ENCODE measurements around the gene RGS7. TPM values are rescaled to one million over a fixed set of nuclear protein-coding genes. Genes with fewer than 3 reads are reported as not detected.
A peak's percentile ranks its signal among the peaks of the same experiment; 100 is the strongest.

RGS7 gene
- total RNA-seq, 2 experiments from 2014 or later, result not detected

DNA sequence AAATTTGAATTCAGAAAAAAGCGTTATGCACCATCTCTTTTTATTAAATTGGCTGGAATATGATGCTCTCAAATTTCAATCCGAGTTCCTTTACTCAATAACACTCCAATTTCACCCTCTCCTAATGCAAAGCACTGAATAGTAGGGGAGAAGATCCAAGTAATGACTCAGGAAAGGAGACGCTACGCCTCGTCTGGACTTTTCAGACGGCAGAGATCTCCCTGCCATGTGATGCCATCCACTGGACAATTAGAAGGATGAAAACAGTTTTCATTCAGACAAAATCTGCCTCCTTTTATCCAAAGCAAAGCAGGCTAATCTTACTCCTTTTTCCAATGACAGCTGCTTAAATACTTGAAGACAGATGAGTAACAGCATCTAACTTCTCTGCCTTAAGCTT lies 502.6 kb downstream of the RGS7 start:
- no peak for DNase-seq
- no peak overlapping the region for H3K27ac Mint-ChIP-seq
- ATAC-seq, result no peak
- ChIA-PET POLR2A (no interaction called here), CTCF (no interaction called here)
- no peak overlapping the region for H3K4me3 Mint-ChIP-seq
- no peaks in the 10 kb centered on the region for H3K27me3 Mint-ChIP-seq (ENCODE audit: low read depth)
- H3K4me1 Mint-ChIP-seq (ENCODE audit: low read depth), result no peaks in the 10 kb centered on the region
- no peaks in the 10 kb centered on the region for H3K36me3 Mint-ChIP-seq (ENCODE audit: low read depth)
- H3K9me3 Mint-ChIP-seq (ENCODE audit: insufficient read depth), result peaks cover 9% of the 10 kb centered on the region

DNA sequence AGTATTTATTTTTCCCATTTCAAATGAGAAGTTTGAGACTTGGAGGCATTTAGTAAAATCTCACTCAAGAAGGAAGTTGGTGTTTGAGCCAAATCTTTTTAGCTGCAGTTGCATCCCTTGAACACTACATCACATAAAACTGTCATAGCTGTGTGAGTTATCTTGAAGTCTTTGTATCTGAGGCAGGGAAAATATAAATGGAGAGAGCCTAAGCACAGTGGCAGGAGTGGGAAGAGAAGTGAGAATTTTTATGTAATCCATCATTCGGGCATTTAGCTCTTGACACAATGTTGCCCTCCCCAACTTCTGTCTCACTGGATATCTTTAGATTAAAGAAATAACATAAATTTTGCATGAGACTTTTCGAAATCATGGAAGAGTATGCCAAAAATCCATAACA lies 509.7 kb downstream of the RGS7 start:
- Mint-ChIP-seq H3K4me1 (ENCODE audit: low read depth) (no peaks in the 10 kb centered on the region), H3K27me3 (ENCODE audit: low read depth) (no peaks in the 10 kb centered on the region), H3K27ac (no peak overlapping the region), H3K9me3 (ENCODE audit: insufficient read depth) (peaks cover 13% of the 10 kb centered on the region), H3K4me3 (no peak overlapping the region), H3K36me3 (ENCODE audit: low read depth) (no peaks in the 10 kb centered on the region)
- DNase-seq, result no peak
- no peak for ATAC-seq
- CTCF ChIA-PET, result no interaction called here
- POLR2A ChIA-PET, result no interaction called here

DNA sequence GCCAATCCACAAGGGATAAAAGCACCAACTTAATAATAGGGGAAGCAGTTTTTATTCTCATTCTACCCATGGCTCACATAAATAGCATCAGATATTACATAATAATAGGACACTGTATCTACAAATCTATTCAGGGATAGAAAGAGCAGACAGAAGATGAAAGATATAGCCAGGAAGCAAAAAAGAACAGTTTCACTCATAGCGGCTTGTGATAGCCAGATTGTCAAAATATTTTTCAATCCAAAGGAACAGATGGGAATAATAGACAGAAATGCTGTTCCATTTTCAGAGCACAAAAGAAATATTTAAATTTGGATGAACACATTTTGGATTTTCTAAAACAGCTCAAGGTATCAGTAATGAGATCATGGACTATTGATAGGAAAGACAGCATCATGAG lies 512.5 kb downstream of the RGS7 start:
- ATAC-seq, result no peak
- no peak for DNase-seq
- no peak overlapping the region for H3K4me3 Mint-ChIP-seq
- H3K9me3 Mint-ChIP-seq (ENCODE audit: insufficient read depth), result peaks cover 4% of the 10 kb centered on the region
- no peaks in the 10 kb centered on the region for H3K27me3 Mint-ChIP-seq (ENCODE audit: low read depth)
- ChIA-PET CTCF (no interaction called here), POLR2A (no interaction called here)
- no peaks in the 10 kb centered on the region for H3K36me3 Mint-ChIP-seq (ENCODE audit: low read depth)
- no peaks in the 10 kb centered on the region for H3K4me1 Mint-ChIP-seq (ENCODE audit: low read depth)
- no peak overlapping the region for H3K27ac Mint-ChIP-seq

DNA sequence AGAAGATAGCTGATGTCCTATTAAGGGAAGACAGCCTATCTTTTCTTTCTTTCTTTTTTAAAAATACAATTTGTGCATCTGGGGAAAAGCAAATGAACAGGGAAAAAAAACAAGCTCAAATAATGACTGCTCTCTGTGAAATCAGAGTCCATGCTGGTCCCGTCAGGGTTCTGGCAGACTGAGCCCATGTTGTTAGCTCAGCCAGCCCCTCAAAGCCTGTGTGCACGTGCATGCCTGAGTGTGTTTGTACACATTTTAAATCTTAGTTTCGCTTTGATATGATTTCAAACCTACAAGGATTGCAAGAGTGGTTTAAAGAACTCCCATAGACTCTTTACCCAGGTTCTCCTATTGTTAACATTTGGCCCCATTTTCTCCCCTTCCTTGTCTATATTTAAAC lies 513.2 kb downstream of the RGS7 start:
- no peak overlapping the region for H3K27ac Mint-ChIP-seq
- CTCF ChIA-PET, result no interaction called here
- DNase-seq (no peak), ATAC-seq (no peak)
- POLR2A ChIA-PET, result no interaction called here
- no peaks in the 10 kb centered on the region for H3K36me3 Mint-ChIP-seq (ENCODE audit: low read depth)
- peaks cover 4% of the 10 kb centered on the region for H3K9me3 Mint-ChIP-seq (ENCODE audit: insufficient read depth)
- no peaks in the 10 kb centered on the region for H3K27me3 Mint-ChIP-seq (ENCODE audit: low read depth)
- H3K4me3 Mint-ChIP-seq, result no peak overlapping the region
- no peaks in the 10 kb centered on the region for H3K4me1 Mint-ChIP-seq (ENCODE audit: low read depth)

DNA sequence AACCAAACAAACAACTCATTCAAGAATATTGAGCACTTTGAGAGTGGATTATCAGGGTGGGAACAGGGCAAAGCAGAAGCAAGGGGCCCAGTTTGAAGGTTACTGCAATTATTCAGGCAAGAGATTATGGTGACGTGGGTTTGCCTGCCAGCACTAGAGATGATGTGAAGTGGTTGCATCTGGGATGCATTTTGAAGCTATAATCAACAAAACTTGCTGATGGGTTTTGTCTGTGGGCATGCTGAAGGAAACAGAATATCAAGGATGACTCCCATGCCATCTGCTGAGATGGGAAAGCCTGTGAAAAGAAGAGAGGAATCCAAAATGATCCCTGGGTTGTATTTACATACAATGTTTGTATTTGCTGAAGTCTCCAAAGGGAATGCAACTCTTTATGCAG lies 520.7 kb downstream of the RGS7 start:
- no peaks in the 10 kb centered on the region for H3K9me3 Mint-ChIP-seq (ENCODE audit: insufficient read depth)
- no peak overlapping the region for H3K27ac Mint-ChIP-seq
- CTCF ChIA-PET, result no interaction called here
- DNase-seq, result no peak
- no peaks in the 10 kb centered on the region for H3K4me1 Mint-ChIP-seq (ENCODE audit: low read depth)
- H3K36me3 Mint-ChIP-seq (ENCODE audit: low read depth), result no peaks in the 10 kb centered on the region
- POLR2A ChIA-PET, result no interaction called here
- H3K27me3 Mint-ChIP-seq (ENCODE audit: low read depth), result no peaks in the 10 kb centered on the region
- H3K4me3 Mint-ChIP-seq, result no peak overlapping the region
- no peak for ATAC-seq

DNA sequence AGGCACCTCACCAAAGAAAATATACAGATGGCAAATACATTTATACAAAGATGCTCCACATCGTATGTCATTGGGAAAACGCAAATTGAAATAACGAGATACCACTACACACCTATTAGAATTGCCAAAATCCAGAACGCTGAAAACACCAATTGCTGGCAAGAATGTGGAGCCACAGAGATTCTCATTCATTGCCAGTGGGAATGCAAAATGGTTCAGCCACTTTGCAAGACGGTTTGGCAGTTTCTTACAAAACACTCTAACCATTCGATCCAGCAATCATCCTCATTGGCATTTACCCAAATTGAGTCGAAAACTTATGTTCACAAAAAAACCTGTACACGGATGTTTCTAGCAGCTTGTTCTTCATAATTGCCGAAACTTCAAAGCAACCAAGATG lies 521.7 kb downstream of the RGS7 start:
- POLR2A ChIA-PET, result no interaction called here
- Mint-ChIP-seq H3K36me3 (ENCODE audit: low read depth) (no peaks in the 10 kb centered on the region), H3K4me3 (no peak overlapping the region)

DNA sequence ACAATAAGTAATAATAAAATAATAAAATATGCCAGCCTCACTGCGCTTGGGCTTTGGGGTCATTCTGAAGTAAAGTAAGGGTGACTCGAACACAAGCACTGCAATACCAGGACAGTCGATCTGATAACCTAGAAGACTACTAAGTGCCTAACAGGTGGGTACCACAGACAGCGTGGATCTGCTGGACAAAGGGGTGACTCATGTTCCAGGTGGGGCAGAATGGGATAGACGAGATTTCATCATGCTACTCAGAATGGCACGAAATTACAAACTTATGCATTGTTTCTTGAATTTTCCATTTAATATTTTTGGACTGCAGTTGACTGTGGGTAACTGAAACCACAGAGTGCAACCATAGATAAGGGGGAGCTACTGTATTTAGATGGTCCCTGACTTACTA lies 523.9 kb downstream of the RGS7 start:
- DNase-seq, result no peak
- H3K4me3 Mint-ChIP-seq, result no peak overlapping the region
- ChIA-PET POLR2A (no interaction called here), CTCF (no interaction called here)
- no peaks in the 10 kb centered on the region for H3K9me3 Mint-ChIP-seq (ENCODE audit: insufficient read depth)
- H3K27ac Mint-ChIP-seq, result peak overlapping the region; percentile 50
- no peak for ATAC-seq
- H3K27me3 Mint-ChIP-seq (ENCODE audit: low read depth), result no peaks in the 10 kb centered on the region
- H3K36me3 Mint-ChIP-seq (ENCODE audit: low read depth), result no peaks in the 10 kb centered on the region
- no peaks in the 10 kb centered on the region for H3K4me1 Mint-ChIP-seq (ENCODE audit: low read depth)

More for the DNA sequence above, 521.7 kb downstream of the RGS7 start:
- no peak for DNase-seq
- H3K4me1 Mint-ChIP-seq (ENCODE audit: low read depth), result no peaks in the 10 kb centered on the region
- H3K9me3 Mint-ChIP-seq (ENCODE audit: insufficient read depth), result no peaks in the 10 kb centered on the region
- CTCF ChIA-PET, result no interaction called here
- H3K27ac Mint-ChIP-seq, result no peak overlapping the region
- H3K27me3 Mint-ChIP-seq (ENCODE audit: low read depth), result no peaks in the 10 kb centered on the region
- no peak for ATAC-seq

DNA sequence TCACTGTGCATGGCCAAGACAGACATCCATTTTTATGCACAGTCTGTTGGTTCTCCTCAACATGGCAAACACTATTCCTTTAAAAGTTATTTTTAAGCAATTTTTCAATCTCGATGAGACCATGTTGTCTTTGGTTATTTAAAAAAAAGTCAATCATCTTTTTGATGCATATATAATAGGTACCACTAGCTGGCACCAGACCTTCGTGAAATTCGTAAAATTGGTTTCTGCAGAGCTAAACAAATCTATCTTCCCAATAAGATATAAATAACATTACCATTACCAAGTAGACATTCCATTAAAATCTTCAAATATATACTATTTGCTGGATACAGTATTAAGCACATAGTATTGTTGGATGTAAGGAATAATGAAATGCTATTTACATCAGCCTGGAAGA lies 525.1 kb downstream of the RGS7 start:
- Mint-ChIP-seq H3K9me3 (ENCODE audit: insufficient read depth) (no peaks in the 10 kb centered on the region), H3K4me3 (no peak overlapping the region), H3K36me3 (ENCODE audit: low read depth) (no peaks in the 10 kb centered on the region), H3K27me3 (ENCODE audit: low read depth) (no peaks in the 10 kb centered on the region), H3K27ac (no peak overlapping the region), H3K4me1 (ENCODE audit: low read depth) (no peaks in the 10 kb centered on the region)
- ChIA-PET POLR2A (no interaction called here), CTCF (no interaction called here)
- DNase-seq (no peak), ATAC-seq (no peak)

DNA sequence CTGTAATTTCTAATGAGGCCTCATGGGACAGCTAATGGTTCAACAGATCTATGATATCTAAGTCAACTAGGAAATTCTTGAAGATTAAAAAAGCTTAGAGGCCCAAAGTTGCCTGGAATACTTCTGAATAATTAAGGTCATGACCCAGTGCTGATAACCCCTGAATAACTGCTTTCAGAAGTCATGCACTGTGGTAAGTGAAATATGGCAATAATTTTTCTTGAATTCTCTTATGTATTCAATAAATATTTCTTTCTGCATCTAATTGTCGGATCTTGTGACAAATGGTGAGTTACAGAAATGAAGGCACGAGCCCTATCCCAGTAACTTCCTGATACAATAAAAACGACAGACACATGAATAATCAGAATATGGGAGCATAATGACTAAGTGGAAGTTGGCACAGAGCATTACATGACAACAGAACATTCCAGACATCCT lies 525.8 kb downstream of the RGS7 start:
- H3K27me3 Mint-ChIP-seq (ENCODE audit: low read depth), result no peaks in the 10 kb centered on the region
- H3K4me3 Mint-ChIP-seq, result no peak overlapping the region
- no peaks in the 10 kb centered on the region for H3K9me3 Mint-ChIP-seq (ENCODE audit: insufficient read depth)
- CTCF ChIA-PET, result no interaction called here
- ATAC-seq, result no peak
- H3K27ac Mint-ChIP-seq, result no peak overlapping the region
- no peak for DNase-seq
- H3K36me3 Mint-ChIP-seq (ENCODE audit: low read depth), result no peaks in the 10 kb centered on the region
- no peaks in the 10 kb centered on the region for H3K4me1 Mint-ChIP-seq (ENCODE audit: low read depth)
- POLR2A ChIA-PET, result no interaction called here

DNA sequence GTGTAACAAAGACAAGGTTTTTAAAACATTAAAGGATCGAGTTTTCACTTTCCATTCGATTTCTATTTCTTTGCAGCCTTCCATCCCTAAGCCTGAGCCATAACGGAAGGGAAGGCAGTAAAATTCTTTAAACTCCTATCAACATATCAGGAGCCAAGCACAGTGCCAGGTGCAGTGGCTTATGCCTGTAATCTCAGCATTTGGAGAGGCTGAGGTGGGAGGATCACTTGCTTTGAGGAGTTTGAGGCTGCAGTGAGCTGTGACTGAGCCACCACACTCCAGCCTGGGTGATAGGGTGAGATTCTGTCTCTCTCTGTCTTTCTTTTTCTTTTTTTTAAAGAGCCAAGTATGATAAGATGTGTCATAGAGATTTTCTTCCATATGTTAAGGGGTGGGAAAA lies 527.5 kb downstream of the RGS7 start:
- Mint-ChIP-seq H3K27me3 (ENCODE audit: low read depth) (no peaks in the 10 kb centered on the region), H3K36me3 (ENCODE audit: low read depth) (no peaks in the 10 kb centered on the region), H3K4me1 (ENCODE audit: low read depth) (no peaks in the 10 kb centered on the region), H3K4me3 (no peak overlapping the region), H3K27ac (no peak overlapping the region), H3K9me3 (ENCODE audit: insufficient read depth) (no peaks in the 10 kb centered on the region)
- ChIA-PET POLR2A (no interaction called here), CTCF (no interaction called here)
- no peak for DNase-seq
- no peak for ATAC-seq

DNA sequence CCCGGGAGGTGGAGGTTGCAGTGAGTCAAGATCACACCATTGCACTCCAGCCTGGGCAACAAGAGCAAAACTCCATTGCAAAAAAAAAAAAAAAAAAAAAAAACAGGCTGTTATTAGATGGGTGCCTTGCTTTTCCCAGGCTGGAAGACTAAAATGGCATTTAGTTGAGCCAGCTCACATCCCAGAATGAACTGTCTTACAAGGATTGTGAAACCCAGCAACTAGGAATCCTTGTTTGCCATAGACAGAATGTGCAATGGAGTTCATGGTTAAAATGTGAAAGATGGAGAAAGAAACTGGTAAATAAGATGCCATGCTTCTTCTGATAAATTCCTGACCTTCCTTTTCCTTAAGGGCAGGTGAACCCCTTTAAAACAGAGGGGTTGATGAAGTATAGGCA lies 529.2 kb downstream of the RGS7 start:
- CTCF ChIA-PET, result no interaction called here
- H3K4me3 Mint-ChIP-seq, result no peak overlapping the region
- H3K27me3 Mint-ChIP-seq (ENCODE audit: low read depth), result no peaks in the 10 kb centered on the region
- DNase-seq (no peak), ATAC-seq (no peak)
- H3K9me3 Mint-ChIP-seq (ENCODE audit: insufficient read depth), result no peaks in the 10 kb centered on the region
- no peaks in the 10 kb centered on the region for H3K4me1 Mint-ChIP-seq (ENCODE audit: low read depth)
- POLR2A ChIA-PET, result no interaction called here
- no peak overlapping the region for H3K27ac Mint-ChIP-seq
- H3K36me3 Mint-ChIP-seq (ENCODE audit: low read depth), result no peaks in the 10 kb centered on the region

DNA sequence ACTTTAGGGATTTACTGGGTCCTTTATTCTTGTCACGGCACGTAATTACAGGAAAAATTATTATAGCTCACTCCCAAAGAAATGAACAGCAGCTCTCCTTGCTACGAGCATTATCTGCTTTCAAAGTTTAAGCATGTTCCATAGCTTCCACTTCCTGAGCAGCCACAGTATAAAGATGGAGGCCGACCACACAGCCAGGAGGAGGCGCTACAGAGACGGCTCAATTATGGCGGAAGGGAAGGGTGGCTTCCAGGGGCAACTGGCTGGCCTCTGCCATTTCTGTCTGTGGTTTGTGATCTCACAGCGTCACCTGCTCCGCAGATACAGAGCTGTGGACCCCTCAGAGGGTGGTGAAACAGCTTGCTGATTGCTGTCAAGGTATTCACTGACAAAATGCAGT lies 532.8 kb downstream of the RGS7 start:
- ChIA-PET POLR2A (no interaction called here), CTCF (no interaction called here)
- H3K4me3 Mint-ChIP-seq, result no peak overlapping the region
- no peaks in the 10 kb centered on the region for H3K36me3 Mint-ChIP-seq (ENCODE audit: low read depth)
- no peaks in the 10 kb centered on the region for H3K4me1 Mint-ChIP-seq (ENCODE audit: low read depth)
- peaks cover 3% of the 10 kb centered on the region for H3K9me3 Mint-ChIP-seq (ENCODE audit: insufficient read depth)
- H3K27ac Mint-ChIP-seq, result no peak overlapping the region
- ATAC-seq (no peak), DNase-seq (no peak)
- H3K27me3 Mint-ChIP-seq (ENCODE audit: low read depth), result no peaks in the 10 kb centered on the region

DNA sequence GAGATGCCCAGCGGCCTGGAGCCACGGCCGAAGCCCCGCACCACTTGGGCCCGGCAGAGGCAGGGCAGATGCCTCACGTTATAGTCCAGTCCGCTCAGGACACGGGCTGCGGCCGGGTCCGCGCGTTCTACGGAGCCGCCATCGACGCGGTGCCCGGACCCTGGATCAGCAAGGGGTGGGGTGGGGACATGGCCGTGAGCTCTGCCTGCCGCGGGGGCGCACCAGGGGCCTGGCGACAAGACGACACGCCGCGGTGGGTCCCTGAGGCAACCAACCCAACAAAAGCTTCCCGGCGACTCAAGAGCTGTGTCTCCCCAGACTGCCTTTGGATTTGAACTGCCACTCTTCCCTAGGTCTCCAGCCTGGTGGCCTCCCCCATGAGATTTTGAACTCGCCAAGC lies 533.6 kb downstream of the RGS7 start:
- peaks cover 3% of the 10 kb centered on the region for H3K9me3 Mint-ChIP-seq (ENCODE audit: insufficient read depth)
- no peaks in the 10 kb centered on the region for H3K4me1 Mint-ChIP-seq (ENCODE audit: low read depth)
- H3K27ac Mint-ChIP-seq, result no peak overlapping the region
- DNase-seq, result no peak
- ATAC-seq, result no peak
- H3K36me3 Mint-ChIP-seq (ENCODE audit: low read depth), result no peaks in the 10 kb centered on the region
- no peak overlapping the region for H3K4me3 Mint-ChIP-seq
- ChIA-PET CTCF (no interaction called here), POLR2A (no interaction called here)
- H3K27me3 Mint-ChIP-seq (ENCODE audit: low read depth), result no peaks in the 10 kb centered on the region

DNA sequence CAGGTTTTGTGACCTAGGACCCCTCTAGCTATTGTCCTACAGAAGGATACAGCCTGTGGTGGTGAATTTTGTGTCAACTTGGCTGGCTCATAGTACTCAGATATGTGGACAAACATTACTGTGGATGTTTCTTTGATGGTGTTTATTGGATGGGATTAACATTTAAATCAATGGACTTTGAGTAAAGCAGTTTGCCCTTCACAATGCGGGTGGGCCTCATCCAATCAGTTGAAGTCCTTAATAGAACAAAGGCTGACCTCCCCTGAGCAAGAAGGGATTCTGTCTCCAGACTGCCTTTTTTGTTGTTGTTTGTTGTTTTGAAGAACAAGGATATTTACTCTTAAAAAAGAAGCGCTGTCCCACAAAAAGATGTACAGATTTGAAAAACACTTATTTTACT lies 535.1 kb downstream of the RGS7 start:
- ChIA-PET POLR2A (no interaction called here), CTCF (no interaction called here)
- ATAC-seq (no peak), DNase-seq (no peak)
- Mint-ChIP-seq H3K27ac (no peak overlapping the region), H3K27me3 (ENCODE audit: low read depth) (no peaks in the 10 kb centered on the region), H3K4me1 (ENCODE audit: low read depth) (no peaks in the 10 kb centered on the region), H3K36me3 (ENCODE audit: low read depth) (no peaks in the 10 kb centered on the region), H3K9me3 (ENCODE audit: insufficient read depth) (peaks cover 3% of the 10 kb centered on the region), H3K4me3 (no peak overlapping the region)

Measured in activated CD8-positive, alpha-beta T cell treated with anti-CD3 and anti-CD28 coated beads, Interleukin-2, amount 10 ng/mL, durations not matched to agents 7 days and 5 days (primary cell).